ENCODE data around the gene TMEM271.
"Not testable (repeated sequence)": the region's sequence is repeated elsewhere in the genome, so short reads cannot be mapped to it uniquely, and the experiment has no call there.

Gene TMEM271

GRCh38 chr4:609400-610050, 33.4 kb upstream of the TMEM271 start:
- FAIRE-seq = no peak

GRCh38 chr4:608236-608635, 32.1 kb upstream of the TMEM271 start:
- FAIRE-seq = no peak

DNA sequence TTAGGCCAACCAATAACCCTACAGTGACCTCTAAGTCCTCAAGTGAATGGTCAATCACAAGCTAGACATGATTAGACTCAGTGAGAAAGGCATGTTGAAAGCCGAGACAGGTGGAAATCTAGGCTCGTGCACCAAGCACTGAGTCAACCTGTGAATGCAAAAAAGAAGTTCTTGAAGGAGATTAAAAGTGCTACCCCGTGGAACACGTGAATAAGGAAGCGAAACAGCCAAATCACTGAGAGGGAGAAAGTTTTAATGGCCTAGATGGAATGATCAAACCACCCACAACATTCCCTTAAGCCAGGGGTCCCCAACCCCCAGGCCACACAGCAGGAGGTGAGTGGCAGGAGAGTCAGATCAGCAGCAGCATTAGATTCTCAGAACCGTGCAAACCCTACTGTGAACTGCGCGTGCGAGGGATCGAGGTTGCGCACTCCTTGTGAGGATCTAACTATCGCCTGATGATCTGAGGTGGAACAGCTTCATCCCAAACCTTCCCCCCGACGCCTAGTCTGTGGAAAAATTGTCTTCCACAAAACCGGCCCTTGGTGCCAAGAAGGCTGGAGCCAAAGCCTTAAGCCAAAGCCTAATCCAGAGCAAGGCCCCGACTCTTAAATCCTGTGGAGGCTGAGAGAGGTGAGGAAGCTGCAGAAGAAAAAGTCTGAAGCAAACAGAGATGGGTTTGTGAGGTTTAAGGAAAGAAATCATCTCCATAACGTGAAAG, 29.8 kb upstream of the TMEM271 start:
- FAIRE-seq = no peak

DNA sequence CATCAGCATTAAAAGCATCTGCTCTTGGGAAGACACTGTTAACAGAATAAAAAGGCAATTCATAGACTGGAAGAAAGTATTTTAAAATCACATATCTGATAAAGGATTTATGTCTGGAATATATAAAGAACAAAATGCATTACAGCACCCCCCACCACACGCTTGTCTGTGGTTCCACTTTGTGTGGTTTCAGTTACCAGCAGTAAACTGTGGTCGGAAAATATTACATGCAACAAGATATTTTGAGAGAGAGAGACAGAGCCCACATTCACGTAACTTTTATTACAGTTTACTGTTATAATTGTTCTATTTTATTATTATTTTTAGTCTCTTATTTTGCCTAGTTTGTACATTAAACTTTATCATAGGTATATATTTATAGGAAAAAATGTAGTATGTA, 28.0 kb upstream of the TMEM271 start:
- FAIRE-seq = no peak

DNA sequence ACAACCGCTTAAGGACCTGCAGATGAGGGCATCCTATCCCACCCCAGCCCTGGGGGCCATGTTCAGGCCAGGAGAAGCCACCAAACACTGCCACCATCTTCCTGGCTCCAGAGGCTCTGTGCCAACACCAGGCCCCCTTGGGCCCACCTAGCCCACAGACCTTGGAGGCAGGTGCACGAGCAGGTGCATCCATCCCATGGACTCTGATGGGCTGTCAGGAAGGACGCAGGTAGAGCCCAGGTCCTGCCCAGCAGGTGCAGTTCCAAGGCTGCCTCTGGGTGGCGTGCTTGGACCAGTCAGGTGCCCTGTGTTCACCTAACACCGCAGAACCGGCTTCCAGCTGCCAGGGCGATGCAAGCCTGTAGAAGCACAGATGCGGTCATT, 26.5 kb upstream of the TMEM271 start:
- no peak for FAIRE-seq

GRCh38 chr4:601612-602558, 25.8 kb upstream of the TMEM271 start:
- no peak for FAIRE-seq

DNA sequence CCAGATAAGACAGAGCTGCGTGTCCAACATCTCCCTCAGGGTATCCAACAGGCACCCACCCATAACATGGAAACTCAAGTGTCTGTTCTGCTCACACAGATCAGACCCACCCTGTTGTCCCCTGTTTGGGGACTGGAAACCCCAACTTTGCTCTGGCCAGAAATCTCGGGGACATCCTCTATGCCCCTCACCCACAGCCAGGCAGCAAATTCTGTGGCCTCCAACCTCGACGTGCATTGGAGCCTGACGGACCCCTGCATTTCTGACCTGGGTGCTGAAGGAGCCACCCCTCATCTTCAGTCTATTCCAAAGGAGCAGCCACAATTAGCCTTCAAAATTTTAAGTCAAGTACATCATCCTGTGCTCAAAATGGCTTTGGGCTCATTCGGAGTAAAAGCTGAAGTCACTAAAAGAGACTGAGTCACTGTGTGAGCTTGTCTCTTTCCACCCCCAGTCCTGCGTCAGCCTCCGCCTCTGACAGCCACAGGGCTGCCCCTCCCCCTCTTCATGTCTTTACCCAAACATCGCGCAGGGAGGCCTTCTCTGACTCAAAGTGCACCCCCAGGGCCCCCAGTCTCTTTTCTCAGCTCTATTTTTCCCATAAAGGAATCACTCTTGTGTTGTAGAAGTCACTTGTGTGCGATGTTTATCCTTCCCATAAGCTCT, 24.9 kb upstream of the TMEM271 start:
- FAIRE-seq = no peak

DNA sequence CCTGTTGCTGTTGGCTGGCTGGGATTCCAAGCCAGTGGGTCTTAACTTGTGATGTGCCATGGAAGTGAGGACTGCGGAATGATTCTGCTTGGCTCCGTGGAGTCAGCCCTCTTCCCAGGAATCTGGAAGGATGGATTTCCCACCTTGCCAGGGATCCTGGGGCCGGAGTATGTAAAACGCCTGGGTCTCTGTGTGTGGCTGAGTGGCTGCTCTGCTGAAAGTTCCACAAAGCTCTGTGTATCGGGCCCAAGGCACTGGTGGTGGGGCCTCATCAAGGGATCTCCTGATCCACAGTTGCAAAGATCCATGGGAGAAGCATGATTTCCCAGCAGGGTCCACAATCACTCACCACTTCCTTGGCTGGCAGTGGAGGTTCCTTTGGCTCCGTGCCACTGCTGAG, 24.1 kb upstream of the TMEM271 start:
- FAIRE-seq = no peak

DNA sequence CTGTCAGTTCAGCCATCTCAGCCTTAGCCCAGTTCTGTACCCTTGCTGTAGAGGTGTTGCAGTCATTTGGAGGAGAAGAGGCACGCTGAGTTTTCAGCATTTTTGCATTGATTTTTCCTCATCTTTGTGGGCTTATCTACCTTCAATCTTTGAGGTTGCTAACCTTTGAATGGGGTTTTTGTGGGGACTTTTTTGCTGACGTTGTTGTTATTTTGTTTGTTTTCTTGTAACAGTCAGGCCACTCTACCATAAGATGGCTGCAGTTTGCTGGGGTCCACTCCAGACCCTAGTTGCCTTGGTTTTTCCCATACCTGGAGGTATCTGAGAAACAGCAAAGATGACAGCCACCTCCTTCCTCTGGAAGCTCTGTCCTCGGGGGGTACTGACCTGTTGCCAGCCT, 22.8 kb upstream of the TMEM271 start:
- FAIRE-seq = no peak

DNA sequence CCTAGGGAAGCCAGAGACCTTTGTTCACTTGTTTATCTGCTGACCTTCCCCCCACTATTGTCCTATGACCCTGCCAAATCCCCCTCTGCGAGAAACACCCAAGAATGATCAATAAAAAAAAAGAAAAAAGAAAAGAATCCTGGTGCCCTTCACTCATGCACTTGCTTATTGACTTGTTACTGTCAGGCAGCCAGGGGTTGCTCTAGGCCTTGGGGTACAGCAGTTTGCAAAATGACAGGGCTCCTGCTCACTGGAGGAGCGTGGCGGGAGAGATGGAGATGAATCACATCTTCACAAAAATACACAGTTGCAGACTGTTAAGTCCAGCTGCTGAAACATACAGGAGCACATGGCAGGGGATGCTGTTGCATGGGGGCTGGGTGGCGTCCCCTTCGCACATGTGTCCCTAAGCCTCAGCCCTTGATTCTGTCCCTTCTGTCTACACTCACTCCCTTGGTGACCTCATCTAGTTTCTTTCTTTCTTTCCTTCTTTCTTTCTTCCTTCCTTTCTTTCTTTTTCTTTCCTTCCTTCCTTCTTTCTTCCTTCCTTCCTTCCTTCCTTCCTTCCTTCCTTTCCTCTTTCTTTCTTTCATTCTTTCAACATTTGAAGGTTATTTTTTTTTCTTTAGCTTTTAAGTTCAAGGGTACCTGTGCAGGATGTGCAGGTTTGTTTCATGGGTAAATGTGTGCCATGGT, 16.9 kb upstream of the TMEM271 start:
- no peak for FAIRE-seq

GRCh38 chr4:592178-592577, 16.1 kb upstream of the TMEM271 start:
- not testable (repeated sequence) for FAIRE-seq

GRCh38 chr4:590313-590841, 14.3 kb upstream of the TMEM271 start:
- no peak for FAIRE-seq

- FAIRE-seq = no peak
Measured at GRCh38 chr4:589219-589963, 13.3 kb upstream of the TMEM271 start.

DNA sequence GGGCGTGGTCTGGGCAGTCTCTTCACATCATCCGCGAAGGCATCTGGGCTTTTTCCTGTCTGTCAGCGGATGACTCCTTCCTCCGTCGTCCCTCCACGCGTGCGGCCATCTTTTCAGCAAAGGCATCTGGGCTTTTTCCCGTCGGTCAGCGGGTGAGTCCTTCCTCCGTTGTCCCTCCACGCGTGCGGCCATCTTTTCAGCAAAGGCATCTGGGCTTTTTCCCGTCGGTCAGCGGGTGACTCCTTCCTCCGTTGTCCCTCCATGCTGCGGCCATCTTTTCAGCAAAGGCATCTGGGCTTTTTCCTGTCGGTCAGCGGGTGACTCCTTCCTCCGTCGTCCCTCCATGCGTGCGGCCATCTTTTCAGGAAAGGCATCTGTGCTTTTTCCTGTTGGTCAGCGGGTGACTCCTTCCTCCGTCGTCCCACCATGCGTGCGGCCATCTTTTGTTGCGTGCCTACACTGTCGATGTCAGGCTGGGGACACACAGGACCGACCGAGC, 12.3 kb upstream of the TMEM271 start:
- no peak for FAIRE-seq

DNA sequence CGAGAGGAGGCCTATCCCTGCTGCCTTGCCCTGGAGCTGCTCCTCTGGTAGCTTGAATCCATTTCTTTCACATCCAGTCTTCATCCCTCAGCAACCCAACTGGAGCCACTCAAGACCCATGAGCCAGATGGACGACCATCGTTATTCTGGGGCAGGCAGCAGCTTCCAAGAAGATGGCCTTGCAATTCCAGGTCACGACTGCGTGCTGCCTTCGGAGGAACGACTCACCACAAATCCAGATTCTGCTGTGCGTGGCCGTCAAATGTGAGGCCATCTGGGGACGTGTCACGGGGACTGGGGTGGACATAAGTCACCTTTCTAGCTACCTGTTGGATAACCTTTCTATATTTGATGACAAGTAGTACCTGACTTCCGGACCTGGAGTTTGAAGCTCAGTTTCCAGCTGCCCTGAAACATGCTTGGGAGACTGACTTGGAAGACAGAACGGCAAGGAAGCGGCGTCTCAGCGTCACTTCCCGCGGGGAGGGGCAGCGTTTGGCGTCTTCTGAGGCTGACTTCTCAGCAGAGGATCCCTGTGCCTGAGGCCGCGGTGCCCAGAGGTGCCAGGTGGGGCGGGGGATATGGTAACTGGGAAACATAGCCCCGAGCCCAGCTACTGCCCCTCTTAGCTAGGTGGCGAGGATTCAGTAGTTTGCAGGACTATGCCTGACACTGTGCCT, 11.7 kb upstream of the TMEM271 start:
- FAIRE-seq = no peak

GRCh38 chr4:583820-584219, 7.7 kb upstream of the TMEM271 start:
- no peak for FAIRE-seq

DNA sequence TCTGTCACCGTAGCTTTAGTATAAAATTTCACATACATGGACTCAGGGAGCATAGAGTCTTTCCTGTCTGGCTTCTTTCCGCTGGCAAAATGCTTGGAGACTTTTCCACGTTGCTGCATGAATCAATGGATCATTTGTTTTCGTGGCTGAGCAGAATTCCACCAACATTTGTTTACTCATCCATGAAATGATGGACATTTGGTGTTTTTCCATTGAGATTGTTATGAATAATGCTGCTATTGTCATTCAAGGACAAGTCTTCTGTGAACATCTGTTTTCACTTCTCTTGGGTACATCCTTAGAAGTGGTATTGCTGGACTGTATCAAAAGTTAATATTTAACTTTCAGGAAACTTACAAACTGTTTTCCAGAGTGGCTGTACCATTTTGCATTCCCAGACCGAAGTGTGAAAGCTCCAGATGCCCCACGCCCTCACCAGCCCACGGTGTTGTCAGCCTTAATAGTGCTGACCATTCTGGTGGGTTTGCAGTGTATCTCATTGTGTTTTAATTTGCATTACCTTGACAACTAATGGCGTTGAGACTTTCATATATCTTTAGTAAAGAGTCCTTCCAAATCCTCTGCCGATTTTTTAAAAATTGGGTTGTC, 5.8 kb upstream of the TMEM271 start:
- FAIRE-seq = no peak

GRCh38 chr4:581181-581580, 5.1 kb upstream of the TMEM271 start:
- no peak for FAIRE-seq

DNA sequence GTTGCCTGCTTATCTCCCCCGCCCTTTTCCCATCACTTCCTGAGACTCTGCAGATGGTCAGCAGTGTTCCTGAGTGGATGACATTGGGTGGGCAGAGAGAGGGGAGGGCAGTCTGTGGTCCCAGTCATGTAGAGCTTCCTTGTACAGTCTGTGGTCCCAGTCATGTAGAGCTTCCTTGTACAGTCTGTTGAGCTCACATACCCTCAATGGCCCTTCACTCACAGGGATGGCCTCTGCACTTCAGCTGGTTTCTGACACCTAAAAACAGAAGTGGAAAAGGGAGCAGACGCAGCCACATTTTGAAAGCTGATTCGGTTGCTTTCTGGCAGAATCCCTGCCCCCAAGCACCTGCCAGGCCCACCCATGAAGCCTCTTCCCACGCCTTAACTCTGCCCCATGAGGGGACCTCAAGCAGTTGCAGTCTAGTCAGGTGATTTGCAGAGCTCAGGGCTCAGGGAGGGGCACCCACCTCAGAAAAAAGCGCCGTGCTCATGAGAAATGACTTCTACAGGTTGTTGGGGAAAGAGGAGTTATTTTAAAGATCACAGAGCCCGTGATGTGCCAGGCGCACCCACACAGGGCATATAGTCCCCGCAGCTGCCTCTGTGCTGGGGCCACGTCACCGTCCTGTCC, 3.6 kb upstream of the TMEM271 start:
- no peak for FAIRE-seq
